Testis (tissue), 2 donors: ENCODE data around the gene SNRPB2.

ENCODE experiments used
- CTCF ChIP-seq, 3 experiments: fragments of 450-650 bp in 2 of 3; fragments of 200-600 bp in 1 of 3; sonication (generic) in 1 of 3; IDR thresholded peaks; one replicate each; pipeline ENCODE4 v1.5.1; 2016 to 2019; ENCODE audit warnings: antibody characterized with exemption in 3 of 3, mild to moderate bottlenecking in 2 of 3, moderate library complexity in 1 of 3
- POLR2A ChIP-seq: fragments of 450-650 bp; IDR thresholded peaks from one replicate; pipeline ENCODE4 v1.6.1; 2017; ENCODE audit warnings: antibody characterized with exemption, mild to moderate bottlenecking, moderate library complexity

- no peak for TF ChIP-seq CTCF (IDR thresholded peaks at IDR 0.05)
- no peak for TF ChIP-seq POLR2A
Observed at GRCh38 chr20:16694161-16694560, 35.7 kb upstream of the SNRPB2 start.
